H54 (cell line): Measurements from ENCODE around the gene GLIS2.

Experiments used
- DNase-seq: peaks from one replicate; pipeline ENCODE4 v3.0.0; 2011; ENCODE audit warnings: low spot score, mixed read lengths; ENCODE audit not compliant: insufficient read length
- FAIRE-seq: peaks from 3 replicates; lab custom pipeline; 2011; peaks lifted over from hg19 to GRCh38; lab: Jason Lieb, UNC
- POLR2A ChIP-seq: IDR thresholded peaks from 2 replicates; pipeline ENCODE4 v1.6.1; 2011; ENCODE audit warnings: low read depth, mild to moderate bottlenecking, low read length

The GLIS2 gene

GRCh38 chr16:4319454-4320421, 3.9 kb downstream of the GLIS2 start:
- no peak for FAIRE-seq
- TF ChIP-seq POLR2A: no peak
- DNase-seq: no peak

- TF ChIP-seq POLR2A: no peak
- FAIRE-seq: no peak
- DNase-seq: no peak
These were observed 4.8 kb downstream of the GLIS2 start for GRCh38 chr16:4320571-4321137.

GRCh38 chr16:4321286-4322120, 5.6 kb downstream of the GLIS2 start:
- DNase-seq (no peak), FAIRE-seq (no peak)
- TF ChIP-seq POLR2A: no peak

- no peak for TF ChIP-seq POLR2A
- FAIRE-seq: no peak
- DNase-seq: no peak
These were observed 6.5 kb downstream of the GLIS2 start for GRCh38 chr16:4322121-4323052.

GRCh38 chr16:4323071-4323844, 7.4 kb downstream of the GLIS2 start:
- FAIRE-seq (no peak), DNase-seq (no peak)
- no peak for TF ChIP-seq POLR2A

- no peak for TF ChIP-seq POLR2A
These were observed 8.1 kb downstream of the GLIS2 start for GRCh38 chr16:4323845-4324488.

GRCh38 chr16:4324492-4325252, 8.8 kb downstream of the GLIS2 start:
- no peak for TF ChIP-seq POLR2A
- DNase-seq (no peak), FAIRE-seq (no peak)

More at GRCh38 chr16:4323845-4324488, 8.1 kb downstream of the GLIS2 start:
- DNase-seq (no peak), FAIRE-seq (no peak)

- no peak for TF ChIP-seq POLR2A
- DNase-seq (no peak), FAIRE-seq (no peak)
These were observed 9.4 kb downstream of the GLIS2 start for GRCh38 chr16:4325253-4325758.

GRCh38 chr16:4327386-4328045, 11.6 kb downstream of the GLIS2 start:
- no peak for FAIRE-seq
- DNase-seq: no peak
- no peak for TF ChIP-seq POLR2A

- TF ChIP-seq POLR2A: no peak
- FAIRE-seq: no peak
- DNase-seq: no peak
These were observed 12.3 kb downstream of the GLIS2 start for GRCh38 chr16:4328046-4328781.
